WTC11 (cell line): ENCODE data around the gene CASTOR2. TPM values are rescaled to one million over a fixed set of nuclear protein-coding genes. Genes with fewer than 3 reads are reported as not detected.

Source experiments
- ATAC-seq: fragments of 200-7000 bp; cut with Tn5 transposase; 2 replicates; pipeline ENCODE4 v1.10.0; 2021; ENCODE audit warnings: mild to moderate bottlenecking, moderate library complexity
- CTCF ChIA-PET: fragments of 300-600 bp; sonication (Branson Sonifier 250); formaldehyde crosslinking; loops from one replicate; lab custom pipeline; 2021; ENCODE audit warnings: antibody characterized with exemption; lab: Charles Lee
- POLR2A ChIA-PET: fragments of 350-600 bp; sonication (Branson Sonifier 250); formaldehyde crosslinking; loops from one replicate; lab custom pipeline; 2021; ENCODE audit warnings: antibody characterized with exemption; lab: Charles Lee
- DNase-seq: peaks from one replicate; pipeline ENCODE4 v3.0.0; 2021; ENCODE audit warnings: low spot score
- H3K27ac Mint-ChIP-seq: 2 replicates; pipeline ENCODE4 v1.8.0; 2021; ENCODE audit warnings: mixed read lengths
- H3K27me3 Mint-ChIP-seq: 2 replicates; pipeline ENCODE4 v1.8.0; 2021; ENCODE audit warnings: low read depth, mild to moderate bottlenecking, moderate library complexity, mixed read lengths
- H3K36me3 Mint-ChIP-seq: 2 replicates; pipeline ENCODE4 v1.8.0; 2021; ENCODE audit warnings: mixed read lengths
- H3K4me1 Mint-ChIP-seq: 2 replicates; pipeline ENCODE4 v1.8.0; 2022; ENCODE audit warnings: mixed read lengths
- H3K4me3 Mint-ChIP-seq: 2 replicates; pipeline ENCODE4 v1.8.0; 2021; ENCODE audit warnings: mild to moderate bottlenecking, moderate library complexity, mixed read lengths
- H3K9me3 Mint-ChIP-seq: 2 replicates; pipeline ENCODE4 v1.8.0; 2021; ENCODE audit warnings: mixed read lengths
- AFF4 ChIP-seq: sonication (generic); formaldehyde crosslinking; IDR thresholded peaks from 2 replicates; pipeline ENCODE4 v1.8.1; 2023; ENCODE audit warnings: mild to moderate bottlenecking, missing genetic modification reagents, borderline replicate concordance
- AR ChIP-seq: fragments of 250-450 bp; sonication (Bioruptor Pico); IDR thresholded peaks from 2 replicates; pipeline ENCODE4 v1.9.0; 2021; ENCODE audit warnings: mild to moderate bottlenecking
- ATF6 ChIP-seq: sonication (generic); formaldehyde crosslinking; IDR thresholded peaks from 2 replicates; pipeline ENCODE4 v1.8.1; 2023; ENCODE audit warnings: mild to moderate bottlenecking, missing genetic modification reagents
- CREM ChIP-seq: sonication (generic); formaldehyde crosslinking; IDR thresholded peaks from 2 replicates; pipeline ENCODE4 v1.8.1; 2022; ENCODE audit warnings: mild to moderate bottlenecking, missing genetic modification reagents, moderate library complexity
- CTCF ChIP-seq: fragments of 200-600 bp; IDR thresholded peaks from 2 replicates; pipeline ENCODE4 v1.8.0; 2022; ENCODE audit warnings: antibody characterized with exemption
- ETV6 ChIP-seq: sonication (generic); formaldehyde crosslinking; IDR thresholded peaks from 2 replicates; pipeline ENCODE4 v1.8.1; 2022; ENCODE audit warnings: mild to moderate bottlenecking, missing genetic modification reagents
- HMGXB4 ChIP-seq: sonication (generic); formaldehyde crosslinking; IDR thresholded peaks from 2 replicates; pipeline ENCODE4 v1.8.1; 2023; ENCODE audit warnings: mild to moderate bottlenecking, moderate library complexity, missing genetic modification reagents
- IRF1 ChIP-seq: sonication (generic); formaldehyde crosslinking; IDR thresholded peaks from 2 replicates; pipeline ENCODE4 v1.8.0; 2023; ENCODE audit warnings: missing genetic modification reagents
- NFE2L1 ChIP-seq: sonication (generic); formaldehyde crosslinking; IDR thresholded peaks from 2 replicates; pipeline ENCODE4 v1.8.1; 2023; ENCODE audit warnings: missing genetic modification reagents
- NFYB ChIP-seq: sonication (generic); formaldehyde crosslinking; conservative IDR thresholded peaks from 2 replicates; pipeline ENCODE4 v1.8.0; 2022; ENCODE audit warnings: low read depth, missing genetic modification reagents
- NR2C2 ChIP-seq: sonication (generic); formaldehyde crosslinking; IDR thresholded peaks from 2 replicates; pipeline ENCODE4 v1.8.0; 2022; ENCODE audit warnings: mild to moderate bottlenecking, missing genetic modification reagents
- NR3C1 ChIP-seq: sonication (generic); formaldehyde crosslinking; conservative IDR thresholded peaks from 2 replicates; pipeline ENCODE4 v1.8.1; 2023; ENCODE audit warnings: low read depth, mild to moderate bottlenecking, missing genetic modification reagents
- PREB ChIP-seq: sonication (generic); formaldehyde crosslinking; IDR thresholded peaks from 2 replicates; pipeline ENCODE4 v1.8.1; 2022; ENCODE audit warnings: mild to moderate bottlenecking, missing genetic modification reagents, moderate library complexity, borderline replicate concordance
- SOX15 ChIP-seq: fragments of 250-450 bp; sonication (Bioruptor Pico); IDR thresholded peaks from 2 replicates; pipeline ENCODE4 v1.9.0; 2021; ENCODE audit warnings: mild to moderate bottlenecking
- ZBTB43 ChIP-seq: sonication (generic); formaldehyde crosslinking; IDR thresholded peaks from 2 replicates; pipeline ENCODE4 v1.8.1; 2023; ENCODE audit warnings: mild to moderate bottlenecking, missing genetic modification reagents
- ZNF138 ChIP-seq: sonication (generic); formaldehyde crosslinking; conservative IDR thresholded peaks from 2 replicates; pipeline ENCODE4 v1.8.1; 2022; ENCODE audit warnings: mild to moderate bottlenecking, moderate library complexity, missing genetic modification reagents
- ZNF396 ChIP-seq: fragments of 250-450 bp; sonication (Bioruptor Pico); IDR thresholded peaks from 2 replicates; pipeline ENCODE4 v1.8.0; 2021; ENCODE audit warnings: mild to moderate bottlenecking, moderate library complexity, borderline replicate concordance
- total RNA-seq: library from RNA; stranded (reverse); gene quantifications from 3 replicates; pipeline ENCODE4 v1.2.3, GENCODE V29; 2021

Gene CASTOR2
- total RNA-seq, 1 experiment from 2014 or later, result 38.7 TPM

- TF ChIP-seq HMGXB4, result no peak
- no peak for TF ChIP-seq ZNF138 (CRISPR knock-in tag)
- no peak for TF ChIP-seq AR (CRISPR knock-in tag)
- TF ChIP-seq CTCF, result no peak
- no peak for TF ChIP-seq ZNF396 (CRISPR knock-in tag)
- TF ChIP-seq NFYB (CRISPR knock-in tag), result no peak
- no peak for TF ChIP-seq CREM (CRISPR knock-in tag)
- no peak for TF ChIP-seq SOX15
- TF ChIP-seq ATF6 (CRISPR knock-in tag), result no peak
- TF ChIP-seq ZBTB43 (CRISPR knock-in tag), result no peak
Measured at GRCh38 chr7:75018570-75019364, 54.3 kb downstream of the CASTOR2 start (continued).

GRCh38 chr7:75019800-75020199, 55.3 kb downstream of the CASTOR2 start:
- Mint-ChIP-seq H3K36me3 (peaks cover 21% of the 10 kb centered on the region), H3K9me3 (no peaks in the 10 kb centered on the region), H3K27ac (no peak overlapping the region), H3K4me3 (no peak overlapping the region), H3K4me1 (no peaks in the 10 kb centered on the region), H3K27me3 (no peaks in the 10 kb centered on the region)
- ChIA-PET CTCF (no interaction called here), POLR2A (interaction anchor here (0.6 kb wide), 1 partner anchor 12 kb away, joined by 3 read pairs; no protein-coding TSS in a partner anchor)
- ATAC-seq (no peak), DNase-seq (no peak)
- no peak for TF ChIP-seq SOX15
- no peak for TF ChIP-seq NR2C2 (CRISPR knock-in tag)
- TF ChIP-seq NFE2L1, result no peak
- no peak for TF ChIP-seq NR3C1
- TF ChIP-seq PREB (CRISPR knock-in tag), result no peak
- TF ChIP-seq IRF1 (CRISPR knock-in tag), result no peak
- TF ChIP-seq ETV6 (CRISPR knock-in tag), result no peak
- no peak for TF ChIP-seq AFF4
